OCI-LY1 (cell line): ENCODE measurements around the gene POU2F2.

Experiments used
- H2AFZ ChIP-seq: fragments of 200-600 bp; sonication (generic), shearing (Covaris generic); 2 replicates; pipeline ENCODE4 v1.6.0; 2014; ENCODE audit warnings: antibody characterized with exemption, mild to moderate bottlenecking, low read length
- H3F3A ChIP-seq: fragments of 200-600 bp; sonication (generic), shearing (Covaris generic); 2 replicates; pipeline ENCODE4 v1.6.0; 2014; ENCODE audit warnings: mild to moderate bottlenecking, antibody characterized with exemption, low read length, moderate library complexity; ENCODE audit not compliant: insufficient read depth
- H3K27ac ChIP-seq: fragments of 200-600 bp; sonication (generic); 2 replicates; pipeline ENCODE4 v1.5.1; 2014; ENCODE audit warnings: low read length, mixed run types, mild to moderate bottlenecking, low read depth; ENCODE audit not compliant: poor library complexity, severe bottlenecking
- H3K27me3 ChIP-seq: fragments of 200-600 bp; sonication (generic); 2 replicates; pipeline ENCODE4 v1.6.0; 2014; ENCODE audit warnings: antibody characterized with exemption, mild to moderate bottlenecking, low read length, moderate library complexity; ENCODE audit not compliant: insufficient read depth
- H3K36me3 ChIP-seq: fragments of 200-600 bp; sonication (generic); 2 replicates; pipeline ENCODE4 v1.6.1; 2014; ENCODE audit warnings: mild to moderate bottlenecking, antibody characterized with exemption, low read length, moderate library complexity, mixed read lengths; ENCODE audit not compliant: insufficient read depth
- H3K4me1 ChIP-seq: fragments of 200-600 bp; sonication (generic); 2 replicates; pipeline ENCODE4 v1.5.1; 2014; ENCODE audit warnings: mild to moderate bottlenecking, low read length, moderate library complexity; ENCODE audit not compliant: insufficient read depth, severe bottlenecking
- H3K4me2 ChIP-seq: fragments of 200-600 bp; sonication (generic), shearing (Covaris generic); 2 replicates; pipeline ENCODE4 v1.6.1; 2014; ENCODE audit warnings: low read length
- H3K4me3 ChIP-seq: fragments of 200-600 bp; sonication (generic); 2 replicates; pipeline ENCODE4 v1.5.1; 2014; ENCODE audit warnings: low read length, low read depth, mild to moderate bottlenecking, mixed read lengths; ENCODE audit not compliant: poor library complexity, severe bottlenecking
- H3K79me2 ChIP-seq: fragments of 200-600 bp; shearing (Covaris generic); 2 replicates; pipeline ENCODE4 v1.6.1; 2016; ENCODE audit warnings: mixed run types, low read length, mixed read lengths; ENCODE audit not compliant: insufficient read depth
- H3K9ac ChIP-seq: fragments of 200-600 bp; sonication (generic), shearing (Covaris generic); 2 replicates; pipeline ENCODE4 v1.6.1; 2014; ENCODE audit warnings: mild to moderate bottlenecking, low read length, mixed read lengths
- H3K9me2 ChIP-seq: fragments of 200-600 bp; sonication (generic), shearing (Covaris generic); 2 replicates; pipeline ENCODE4 v1.6.1; 2014; ENCODE audit warnings: low read depth, mild to moderate bottlenecking, low read length, mixed read lengths
- H3K9me3 ChIP-seq: fragments of 200-600 bp; shearing (Covaris generic); 2 replicates; pipeline ENCODE4 v1.6.1; 2014; ENCODE audit warnings: low read length, mixed read lengths
- H4K20me1 ChIP-seq: fragments of 200-600 bp; sonication (generic), shearing (Covaris generic); 2 replicates; pipeline ENCODE4 v1.6.0; 2016; ENCODE audit warnings: mild to moderate bottlenecking, low read length; ENCODE audit not compliant: insufficient read depth
- CTCF ChIP-seq: fragments of 200-600 bp; sonication (generic), shearing (Covaris generic); IDR thresholded peaks from 2 replicates; pipeline ENCODE4 v1.5.1; 2017; ENCODE audit warnings: mild to moderate bottlenecking, antibody characterized with exemption, low read length, moderate library complexity, mixed read lengths
- EZH2 ChIP-seq: fragments of 200-600 bp; sonication (generic), shearing (Covaris generic); IDR thresholded peaks from 2 replicates; pipeline ENCODE4 v1.8.0; 2017; ENCODE audit warnings: borderline replicate concordance, mixed run types, mild to moderate bottlenecking, antibody characterized with exemption, low read length, moderate library complexity, mixed read lengths

The POU2F2 gene

GRCh38 chr19:42153672-42154433 lies 21.6 kb upstream of the POU2F2 start:
- TF ChIP-seq EZH2: no peak
- TF ChIP-seq CTCF: no peak
- H3F3A ChIP-seq: no peaks in the 10 kb centered on the region
- H3K79me2 ChIP-seq: no peaks in the 10 kb centered on the region
- H3K9ac ChIP-seq: no peak overlapping the region
- H3K4me2 ChIP-seq: no peak overlapping the region
- H3K4me3 ChIP-seq: no peak overlapping the region
- H4K20me1 ChIP-seq: no peaks in the 10 kb centered on the region
- H3K4me1 ChIP-seq: no peaks in the 10 kb centered on the region
- H3K27me3 ChIP-seq: peaks cover 9% of the 10 kb centered on the region; the same call in 1 of the 2 replicates
- H3K9me3 ChIP-seq: no peaks in the 10 kb centered on the region
- H3K36me3 ChIP-seq: no peaks in the 10 kb centered on the region
- no peak overlapping the region for H3K27ac ChIP-seq
- H2AFZ ChIP-seq: no peak overlapping the region
- no peaks in the 10 kb centered on the region for H3K9me2 ChIP-seq

- Histone ChIP-seq H3K27me3 (peaks cover 9% of the 10 kb centered on the region; the same call in 1 of the 2 replicates), H3K9me3 (no peaks in the 10 kb centered on the region), H3K79me2 (no peaks in the 10 kb centered on the region), H3F3A (no peaks in the 10 kb centered on the region), H4K20me1 (no peaks in the 10 kb centered on the region), H3K4me3 (no peak overlapping the region), H3K4me2 (no peak overlapping the region), H3K27ac (no peak overlapping the region), H3K4me1 (no peaks in the 10 kb centered on the region), H3K9me2 (no peaks in the 10 kb centered on the region), H2AFZ (no peak overlapping the region), H3K36me3 (no peaks in the 10 kb centered on the region), H3K9ac (no peak overlapping the region)
- TF ChIP-seq EZH2 (no peak), CTCF (no peak)
Observed at GRCh38 chr19:42152910-42153671, 20.8 kb upstream of the POU2F2 start.

- H3K27ac ChIP-seq: no peak overlapping the region
- TF ChIP-seq CTCF (no peak), EZH2 (no peak)
- H3K9ac ChIP-seq: no peak overlapping the region
- H3K79me2 ChIP-seq: no peaks in the 10 kb centered on the region
- H3K36me3 ChIP-seq: no peaks in the 10 kb centered on the region
- H3K4me2 ChIP-seq: no peak overlapping the region
- no peaks in the 10 kb centered on the region for H3K9me3 ChIP-seq
- H3K9me2 ChIP-seq: no peaks in the 10 kb centered on the region
- H3K4me1 ChIP-seq: no peaks in the 10 kb centered on the region
- no peaks in the 10 kb centered on the region for H4K20me1 ChIP-seq
- no peak overlapping the region for H2AFZ ChIP-seq
- peaks cover 9% of the 10 kb centered on the region; the same call in 1 of the 2 replicates for H3K27me3 ChIP-seq
- H3F3A ChIP-seq: no peaks in the 10 kb centered on the region
- no peak overlapping the region for H3K4me3 ChIP-seq
Observed at GRCh38 chr19:42151782-42152684, 19.8 kb upstream of the POU2F2 start.
